DOHH2 (cell line): ENCODE measurements around the gene GATA2.

Source experiments
- EZH2phosphoT487 ChIP-seq: fragments of 200-600 bp; sonication (generic); IDR thresholded peaks from 2 replicates; pipeline ENCODE4 v1.6.1; 2017; ENCODE audit warnings: borderline replicate concordance, mild to moderate bottlenecking, antibody characterized with exemption, low read length, moderate library complexity, mixed read lengths
- TF ChIP-seq, protein P1 (sequence below): fragments of 200-600 bp; sonication (generic); IDR thresholded peaks from one replicate; pipeline ENCODE4 v1.5.1; 2014; ENCODE audit warnings: antibody characterized with exemption, mild to moderate bottlenecking, low read depth, low read length; ENCODE audit not compliant: poor library complexity, severe bottlenecking

DNA sequence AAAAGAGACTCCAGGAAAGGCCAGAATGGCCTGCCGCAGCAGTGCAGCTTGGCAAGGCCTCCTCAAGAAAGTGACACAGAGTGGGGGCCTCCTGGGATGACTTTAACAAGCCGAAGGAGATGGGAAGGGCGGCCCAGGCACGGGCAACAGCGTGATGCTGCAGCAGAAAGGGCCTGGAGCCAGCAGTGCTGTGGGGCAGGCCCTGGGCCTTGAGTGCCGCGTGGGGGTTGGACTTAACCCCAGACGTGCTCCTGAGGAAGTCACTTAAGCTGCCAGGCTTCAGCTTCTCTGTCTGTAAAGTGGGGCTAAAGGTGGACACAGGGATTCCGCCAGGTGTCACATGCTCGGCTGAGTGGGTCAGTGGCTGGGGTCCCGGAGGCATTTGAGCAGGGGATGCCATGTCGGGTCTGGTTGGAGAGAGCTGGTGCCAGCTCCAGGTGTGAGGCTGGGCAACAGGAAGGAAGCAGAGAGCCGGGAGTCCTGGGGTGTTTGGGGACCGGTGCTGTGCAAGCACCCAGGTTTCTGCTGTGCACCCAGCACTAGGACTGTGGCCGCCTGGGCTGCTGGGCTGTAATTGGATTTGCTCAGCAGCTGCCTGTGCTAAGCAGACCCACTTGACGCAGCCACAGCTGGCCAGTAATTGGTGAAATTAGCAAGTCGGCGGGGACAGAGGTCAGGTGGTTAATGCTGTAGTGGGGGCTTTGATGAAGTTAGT lies 34.1 kb downstream of the GATA2 start:
- TF ChIP-seq, protein P1, sequence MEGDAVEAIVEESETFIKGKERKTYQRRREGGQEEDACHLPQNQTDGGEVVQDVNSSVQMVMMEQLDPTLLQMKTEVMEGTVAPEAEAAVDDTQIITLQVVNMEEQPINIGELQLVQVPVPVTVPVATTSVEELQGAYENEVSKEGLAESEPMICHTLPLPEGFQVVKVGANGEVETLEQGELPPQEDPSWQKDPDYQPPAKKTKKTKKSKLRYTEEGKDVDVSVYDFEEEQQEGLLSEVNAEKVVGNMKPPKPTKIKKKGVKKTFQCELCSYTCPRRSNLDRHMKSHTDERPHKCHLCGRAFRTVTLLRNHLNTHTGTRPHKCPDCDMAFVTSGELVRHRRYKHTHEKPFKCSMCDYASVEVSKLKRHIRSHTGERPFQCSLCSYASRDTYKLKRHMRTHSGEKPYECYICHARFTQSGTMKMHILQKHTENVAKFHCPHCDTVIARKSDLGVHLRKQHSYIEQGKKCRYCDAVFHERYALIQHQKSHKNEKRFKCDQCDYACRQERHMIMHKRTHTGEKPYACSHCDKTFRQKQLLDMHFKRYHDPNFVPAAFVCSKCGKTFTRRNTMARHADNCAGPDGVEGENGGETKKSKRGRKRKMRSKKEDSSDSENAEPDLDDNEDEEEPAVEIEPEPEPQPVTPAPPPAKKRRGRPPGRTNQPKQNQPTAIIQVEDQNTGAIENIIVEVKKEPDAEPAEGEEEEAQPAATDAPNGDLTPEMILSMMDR: no peak
- no peak for TF ChIP-seq EZH2phosphoT487
